GM21786 (cell line): Measurements from ENCODE around the gene SLC9A1.

Experiments
- ATAC-seq: cut with Tn5 transposase; IDR thresholded peaks from one replicate; pipeline ENCODE4 v1.9.1; 2021; ENCODE audit not compliant: unreplicated experiment

SLC9A1 gene

DNA sequence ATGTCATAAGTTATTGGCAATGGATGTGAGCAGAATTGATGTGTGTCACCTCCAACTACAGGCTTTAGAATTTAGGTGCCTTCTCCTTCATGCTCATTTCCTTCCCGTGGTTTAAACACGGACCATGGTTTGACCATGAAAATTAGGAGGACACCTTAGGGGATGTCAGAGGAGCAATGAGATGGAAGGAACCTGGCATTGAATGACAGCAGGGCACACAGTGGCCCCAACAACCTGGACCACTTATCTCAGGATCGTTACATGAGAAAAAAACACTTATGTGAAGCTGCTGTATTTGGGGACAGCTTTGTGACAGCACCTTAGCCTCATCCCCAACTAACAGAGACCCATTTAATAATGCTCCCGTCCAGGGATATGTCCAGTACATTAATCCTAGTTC, 70.8 kb downstream of the SLC9A1 start:
- no peak for ATAC-seq

DNA sequence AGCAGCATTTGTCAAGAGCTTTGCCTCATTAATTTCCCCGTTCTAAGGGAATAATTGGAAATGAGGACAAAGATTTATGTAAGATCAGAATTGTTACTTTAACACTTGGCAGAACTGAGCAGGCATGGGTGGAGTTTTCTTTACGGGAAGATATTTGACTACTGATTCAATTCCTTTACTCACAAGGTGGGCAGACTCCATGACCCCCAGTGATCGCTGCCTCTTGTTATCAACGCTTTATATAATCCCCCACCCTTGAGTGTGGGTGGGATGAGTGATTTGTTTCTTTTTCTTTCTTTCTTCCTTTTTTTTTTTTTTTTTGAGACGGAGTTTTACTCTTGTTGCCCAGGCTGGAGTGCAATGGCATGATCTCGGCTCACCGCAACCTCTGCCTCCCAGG, 77.0 kb downstream of the SLC9A1 start:
- ATAC-seq = no peak

DNA sequence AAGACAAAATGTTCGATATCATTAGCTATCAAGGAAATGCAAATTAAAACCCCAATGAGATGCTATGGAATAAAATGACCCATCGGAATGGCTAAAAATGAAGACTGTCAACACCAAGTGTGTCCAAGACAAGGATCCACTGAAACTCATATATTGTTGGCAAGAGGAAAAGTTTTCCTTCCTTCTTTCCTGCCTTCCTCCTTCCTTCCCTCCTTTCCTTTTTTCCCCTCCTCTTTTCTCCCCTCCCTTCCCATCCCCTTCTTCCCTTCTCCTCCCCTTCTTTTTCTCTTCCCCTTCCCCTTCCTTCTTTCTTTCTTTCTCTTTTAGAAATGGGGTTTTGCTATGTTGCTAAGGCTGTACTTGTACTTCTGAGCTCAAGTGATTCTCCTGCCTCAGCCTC, 78.1 kb downstream of the SLC9A1 start:
- ATAC-seq = no peak

GRCh38 chr1:27074175-27074780, 80.6 kb downstream of the SLC9A1 start:
- ATAC-seq = no peak

DNA sequence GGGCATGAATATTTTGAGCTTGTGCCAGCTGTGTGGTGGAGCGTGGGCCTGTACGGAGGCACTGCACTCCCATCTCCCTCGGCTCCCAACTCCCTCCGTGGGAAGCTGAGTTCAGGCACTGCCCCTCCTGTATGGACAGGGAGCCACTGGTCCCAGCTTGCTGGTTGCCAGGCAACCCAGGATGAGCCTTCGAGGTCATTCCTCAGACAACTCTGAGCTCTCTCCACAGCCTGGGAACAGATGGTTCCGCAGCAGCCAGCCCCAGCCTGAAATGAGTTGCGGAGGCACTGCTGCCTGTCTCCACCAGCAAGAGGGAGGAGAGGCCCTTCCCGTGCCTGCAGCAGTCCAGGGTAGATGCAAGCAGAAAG, 83.9 kb downstream of the SLC9A1 start:
- ATAC-seq = no peak

GRCh38 chr1:27070390-27071048, 84.4 kb downstream of the SLC9A1 start:
- no peak for ATAC-seq

GRCh38 chr1:27068922-27069321, 86.0 kb downstream of the SLC9A1 start:
- ATAC-seq = no peak

DNA sequence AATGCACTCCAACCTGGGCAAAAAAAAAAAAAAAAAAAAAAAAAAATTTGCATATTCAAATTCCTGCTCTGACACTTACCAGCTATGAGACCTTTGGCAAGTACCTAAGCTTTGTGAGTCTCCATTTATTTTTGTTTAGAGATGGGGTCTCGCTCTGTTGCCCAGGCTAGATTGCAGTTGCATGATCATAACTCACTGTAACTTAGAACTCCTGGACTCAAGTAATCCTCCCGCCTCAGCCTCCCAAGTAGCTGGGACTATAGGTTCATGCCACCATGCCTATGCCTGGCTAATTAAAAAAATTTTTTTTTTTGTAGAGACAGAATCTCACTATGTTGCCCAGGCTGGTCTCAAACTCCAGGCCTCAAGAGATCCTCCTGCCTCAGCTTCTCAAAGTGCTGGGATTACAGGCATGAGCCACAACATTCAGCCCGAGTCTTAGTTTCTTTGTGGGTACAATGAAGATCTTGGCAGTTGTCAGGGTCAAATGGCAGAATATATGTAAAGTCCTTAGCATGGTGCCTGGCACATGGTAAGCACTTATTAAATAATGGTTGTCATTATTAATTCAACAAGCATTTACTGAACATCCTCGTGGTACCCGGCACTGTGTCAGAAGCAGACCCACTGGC, 88.8 kb downstream of the SLC9A1 start:
- no peak for ATAC-seq

- no peak for ATAC-seq
Observed at GRCh38 chr1:27060891-27061290, 94.0 kb downstream of the SLC9A1 start.

- ATAC-seq = no peak
Observed at GRCh38 chr1:27058966-27059669, 95.8 kb downstream of the SLC9A1 start.

DNA sequence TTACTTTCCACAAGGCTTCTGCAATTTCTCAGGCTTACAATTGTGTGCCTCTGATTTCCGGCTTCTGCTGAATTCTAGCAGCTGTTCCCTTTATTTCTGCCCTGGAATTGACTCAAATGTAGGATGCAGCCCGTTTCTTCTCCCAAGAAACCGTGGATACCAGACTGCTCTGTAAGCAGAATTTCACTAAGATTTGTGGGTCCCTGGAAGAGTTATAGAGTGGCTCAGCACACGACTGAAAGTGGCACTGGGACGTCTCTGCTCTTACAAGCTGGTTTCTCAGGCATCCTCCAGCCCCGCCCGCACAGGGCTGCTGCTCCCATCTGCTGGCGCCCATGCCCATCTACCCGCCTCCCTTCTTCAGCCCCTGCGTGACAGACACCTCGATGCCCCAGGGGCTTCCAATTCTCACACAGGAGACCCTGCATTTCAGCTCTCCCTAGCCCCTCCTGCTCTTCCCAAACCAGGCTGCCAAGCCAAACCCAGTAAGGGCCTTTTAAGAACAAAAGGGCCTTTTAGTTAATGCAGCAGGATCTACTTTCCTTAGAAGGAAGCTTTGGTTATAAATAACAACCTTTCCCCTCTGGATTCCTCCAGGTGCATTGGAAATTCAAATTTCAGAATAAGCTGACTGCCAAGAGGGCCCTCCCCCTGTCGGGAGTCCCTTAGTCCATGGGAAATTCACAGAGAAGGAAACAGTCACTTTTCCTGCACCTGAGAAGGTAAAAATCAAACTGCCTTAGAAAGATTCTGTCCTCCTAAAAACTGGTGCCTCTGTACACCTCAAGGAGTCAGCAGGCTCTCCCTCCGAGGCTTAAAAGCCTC, 96.9 kb downstream of the SLC9A1 start:
- no peak for ATAC-seq

DNA sequence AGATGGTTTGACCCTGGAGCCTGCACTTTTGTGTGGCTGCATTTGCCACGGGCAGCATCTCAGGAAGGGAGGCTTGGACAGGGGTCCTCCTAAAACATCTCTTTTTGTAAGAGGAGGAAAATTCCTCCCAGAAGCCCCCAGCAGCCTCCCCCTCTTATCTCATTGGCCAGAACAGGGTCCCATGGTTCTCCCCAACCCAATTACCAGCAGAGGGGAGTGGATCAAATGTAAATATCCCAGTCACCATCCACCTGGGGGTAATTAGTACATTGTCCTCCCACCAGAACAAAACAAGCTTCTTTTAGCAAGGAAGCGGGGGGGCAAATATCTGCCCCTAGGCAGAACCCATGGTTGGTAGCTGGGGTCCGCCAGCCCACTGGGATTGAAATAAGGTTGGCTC, 97.5 kb downstream of the SLC9A1 start:
- no peak for ATAC-seq

DNA sequence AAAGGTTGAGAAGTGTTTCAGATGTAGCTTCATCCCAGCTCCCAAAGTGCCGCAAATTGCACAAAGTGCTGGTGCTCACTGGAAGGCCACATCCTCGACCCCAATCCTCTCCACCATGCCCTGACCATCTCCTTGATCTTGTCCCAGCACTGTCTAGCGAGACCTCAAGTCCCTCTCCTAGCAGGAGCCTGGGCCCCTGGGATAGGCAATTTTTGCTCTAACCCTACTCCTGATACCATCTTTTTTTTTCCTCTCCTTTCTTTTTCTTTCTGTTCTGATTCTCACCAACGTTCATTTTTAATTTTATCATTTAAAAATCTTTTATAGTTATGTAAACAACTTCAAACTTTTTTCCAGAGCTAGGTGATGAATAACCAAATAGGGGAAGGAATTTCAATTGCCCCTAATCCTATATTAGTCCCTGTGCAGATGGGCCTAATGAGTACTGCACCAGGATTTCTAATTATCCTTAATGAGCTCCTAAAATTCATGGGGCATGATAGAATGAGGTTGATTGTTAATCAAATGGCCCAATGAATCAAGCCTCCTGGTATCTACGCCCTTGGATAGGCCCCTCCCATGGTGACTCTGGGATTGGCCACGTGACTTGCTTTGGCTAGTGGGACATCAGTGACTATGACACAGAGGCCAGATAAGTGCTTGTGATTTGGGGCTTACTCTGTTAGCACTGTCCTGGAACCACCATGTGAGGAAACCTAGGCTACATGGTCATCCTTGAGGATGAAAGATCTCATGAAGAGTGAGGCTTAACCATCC, 100.8 kb downstream of the SLC9A1 start:
- ATAC-seq = no peak

DNA sequence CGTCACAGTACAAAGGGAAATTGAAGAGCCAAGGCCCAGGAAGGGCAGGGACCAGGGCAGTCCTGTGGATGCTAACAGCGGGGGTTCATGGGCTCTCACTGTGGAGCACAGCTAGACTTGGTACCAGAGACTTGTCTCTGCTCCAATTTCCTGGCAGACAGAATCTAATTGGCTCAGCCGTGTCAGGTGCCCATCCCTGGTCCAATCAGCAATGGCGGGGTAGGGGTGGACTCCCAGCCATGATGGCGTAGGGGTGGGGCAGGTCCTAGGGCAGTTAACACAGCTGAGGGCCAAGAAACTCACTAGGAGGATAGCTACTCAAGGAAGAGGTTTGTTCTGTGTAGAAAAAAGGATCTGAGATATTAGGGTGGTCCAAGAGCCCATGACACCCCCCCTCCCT, 102.4 kb downstream of the SLC9A1 start:
- no peak for ATAC-seq

DNA sequence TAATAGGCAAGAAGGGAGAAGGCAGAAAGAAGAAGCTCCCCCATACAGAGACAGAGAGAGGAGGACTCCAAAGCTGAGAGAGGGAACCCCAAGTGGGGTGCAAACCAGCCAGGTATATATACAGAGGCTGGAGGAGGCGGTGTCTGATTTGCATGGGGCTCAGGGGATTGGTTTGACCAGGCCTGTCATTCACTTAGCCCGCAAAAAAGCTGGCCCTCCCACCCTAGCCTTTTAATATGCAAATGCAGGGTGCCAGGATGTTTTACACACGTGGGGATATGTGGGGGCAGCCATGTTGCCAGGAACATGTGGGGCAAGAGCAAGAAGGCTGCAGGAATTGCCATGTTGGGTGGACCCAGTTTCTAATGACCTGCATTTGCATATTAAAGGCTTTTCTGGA, 105.3 kb downstream of the SLC9A1 start:
- no peak for ATAC-seq

- ATAC-seq = no peak
Observed at GRCh38 chr1:27049100-27049499, 105.8 kb downstream of the SLC9A1 start.
